ENCODE measurements around the gene PCDH17.

- TF ChIP-seq POLR2AphosphoS5 (IDR thresholded peaks at IDR 0.05; ENCODE audit: low read depth, low read length) (no peak), REST (IDR thresholded peaks at IDR 0.05; ENCODE audit: insufficient read depth in 1 of 2, low read depth in 2 of 2, low read length in 2 of 2) (no peak)
Measured at GRCh38 chr13:57665481-57665880, 33.9 kb downstream of the PCDH17 start.

Measured in PFSK-1 (cell line).